KG1 (cell line): ENCODE results near the gene CPB1.
"Not testable (repeated sequence)": the region's sequence is repeated elsewhere in the genome, so short reads cannot be mapped to it uniquely, and the experiment has no call there.

Source experiments
- DNase-seq: peaks from one replicate; lab custom pipeline; 2025; lab: John Stamatoyannopoulos, UW

CPB1 gene

GRCh38 chr3:148827585-148827984, at the start of gene CPB1:
TSS of gene CPB1 (plus strand) at chr3:148827811. CDS start at chr3:148827824, 13 bp downstream.
- no peak for DNase-seq

- no peak for DNase-seq
Observed at GRCh38 chr3:148778926-148779325, 48.7 kb upstream of the CPB1 start.

- not testable (repeated sequence) for DNase-seq
Observed at GRCh38 chr3:148785026-148785425, 42.6 kb upstream of the CPB1 start.

- DNase-seq = not testable (repeated sequence)
Observed at GRCh38 chr3:148786159-148786558, 41.5 kb upstream of the CPB1 start.

GRCh38 chr3:148789146-148789545, 38.5 kb upstream of the CPB1 start:
- DNase-seq = no peak

- DNase-seq = no peak
Observed at GRCh38 chr3:148789906-148790305, 37.7 kb upstream of the CPB1 start.

GRCh38 chr3:148790370-148790769, 37.2 kb upstream of the CPB1 start:
- no peak for DNase-seq

GRCh38 chr3:148790851-148791735, 36.5 kb upstream of the CPB1 start:
- DNase-seq = no peak

- DNase-seq = no peak
Observed at GRCh38 chr3:148791920-148792319, 35.7 kb upstream of the CPB1 start.

GRCh38 chr3:148792516-148792915, 35.1 kb upstream of the CPB1 start:
- no peak for DNase-seq

GRCh38 chr3:148796799-148797198, 30.8 kb upstream of the CPB1 start:
- DNase-seq = no peak

GRCh38 chr3:148797795-148798194, 29.8 kb upstream of the CPB1 start:
- DNase-seq = no peak

GRCh38 chr3:148800414-148800813, 27.2 kb upstream of the CPB1 start:
- no peak for DNase-seq

GRCh38 chr3:148809835-148810234, 17.8 kb upstream of the CPB1 start:
- no peak for DNase-seq

- no peak for DNase-seq
Observed at GRCh38 chr3:148815316-148816110, 12.1 kb upstream of the CPB1 start.

- no peak for DNase-seq
Observed at GRCh38 chr3:148816427-148816826, 11.2 kb upstream of the CPB1 start.

GRCh38 chr3:148816981-148817525, 10.6 kb upstream of the CPB1 start:
- DNase-seq = no peak

GRCh38 chr3:148820361-148821245, 7.0 kb upstream of the CPB1 start:
- DNase-seq = no peak

- DNase-seq = no peak
Observed at GRCh38 chr3:148823026-148823425, 4.6 kb upstream of the CPB1 start.

- DNase-seq = no peak
Observed at GRCh38 chr3:148825476-148825875, 2.1 kb upstream of the CPB1 start.

- DNase-seq = no peak
Observed at GRCh38 chr3:148828136-148828690, 602 bp downstream of the CPB1 start.
